Neural cell (in vitro differentiated cells): ENCODE results near the gene ARHGEF38.

Experiments used
- RAD21 ChIP-seq: fragments of 450-650 bp; conservative IDR thresholded peaks from 2 replicates; pipeline ENCODE4 v1.6.1; 2014; ENCODE audit warnings: antibody characterized with exemption, mild to moderate bottlenecking, moderate library complexity
- TAF1 ChIP-seq: IDR thresholded peaks from 2 replicates; pipeline ENCODE4 v1.6.1; 2012; ENCODE audit warnings: low read depth
- TF ChIP-seq, protein P1 (sequence below): fragments of 450-650 bp; IDR thresholded peaks from 2 replicates; pipeline ENCODE4 v1.5.1; 2014; ENCODE audit warnings: antibody characterized with exemption, mild to moderate bottlenecking, moderate library complexity; ENCODE audit not compliant: poor library complexity, severe bottlenecking

DNA sequence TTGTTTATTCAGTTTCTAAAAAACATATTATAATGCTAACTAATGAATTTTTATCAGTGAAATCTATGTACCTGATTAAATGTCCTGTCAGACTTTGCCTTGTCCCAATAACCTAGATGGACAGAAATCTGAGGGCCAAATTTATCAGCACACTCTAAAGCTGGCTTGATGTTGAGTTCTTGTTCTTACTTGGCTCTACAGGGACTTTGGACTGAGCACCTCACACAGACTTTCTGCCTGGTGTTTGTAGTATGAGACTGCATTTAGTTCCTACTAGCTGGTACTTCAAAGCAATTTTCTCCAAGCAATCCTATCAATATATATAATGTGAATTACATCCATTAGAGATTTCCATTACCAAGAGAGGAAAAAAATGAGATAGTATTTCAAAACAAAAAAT is 118.3 kb downstream of the ARHGEF38 start:
- no peak for TF ChIP-seq RAD21
- TF ChIP-seq, protein P1, sequence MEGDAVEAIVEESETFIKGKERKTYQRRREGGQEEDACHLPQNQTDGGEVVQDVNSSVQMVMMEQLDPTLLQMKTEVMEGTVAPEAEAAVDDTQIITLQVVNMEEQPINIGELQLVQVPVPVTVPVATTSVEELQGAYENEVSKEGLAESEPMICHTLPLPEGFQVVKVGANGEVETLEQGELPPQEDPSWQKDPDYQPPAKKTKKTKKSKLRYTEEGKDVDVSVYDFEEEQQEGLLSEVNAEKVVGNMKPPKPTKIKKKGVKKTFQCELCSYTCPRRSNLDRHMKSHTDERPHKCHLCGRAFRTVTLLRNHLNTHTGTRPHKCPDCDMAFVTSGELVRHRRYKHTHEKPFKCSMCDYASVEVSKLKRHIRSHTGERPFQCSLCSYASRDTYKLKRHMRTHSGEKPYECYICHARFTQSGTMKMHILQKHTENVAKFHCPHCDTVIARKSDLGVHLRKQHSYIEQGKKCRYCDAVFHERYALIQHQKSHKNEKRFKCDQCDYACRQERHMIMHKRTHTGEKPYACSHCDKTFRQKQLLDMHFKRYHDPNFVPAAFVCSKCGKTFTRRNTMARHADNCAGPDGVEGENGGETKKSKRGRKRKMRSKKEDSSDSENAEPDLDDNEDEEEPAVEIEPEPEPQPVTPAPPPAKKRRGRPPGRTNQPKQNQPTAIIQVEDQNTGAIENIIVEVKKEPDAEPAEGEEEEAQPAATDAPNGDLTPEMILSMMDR: no peak
- TF ChIP-seq TAF1: no peak
